ENCODE measurements around the gene SYNCRIP.

SYNCRIP gene

DNA sequence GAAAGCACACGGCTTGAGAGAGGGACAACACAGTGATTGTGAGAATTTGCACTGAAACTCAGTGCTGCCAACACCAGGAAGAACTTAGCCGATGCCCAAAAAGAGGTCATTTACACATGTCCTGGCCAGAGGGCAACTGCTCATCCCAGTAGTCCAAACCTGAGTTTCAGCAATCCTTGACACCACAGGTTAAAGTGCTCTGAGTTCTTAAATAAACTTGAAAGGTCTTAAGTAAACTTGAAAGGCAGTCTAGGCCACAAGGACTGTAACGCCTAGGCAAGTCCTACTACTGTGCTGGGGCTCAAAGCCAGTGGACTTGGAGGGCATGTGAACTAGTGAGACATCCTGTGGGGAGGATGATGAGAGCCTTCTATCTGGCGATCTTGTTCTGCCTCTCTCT lies 63.1 kb downstream of the SYNCRIP start:
- no peak for DNase-seq (ENCODE audit: low read depth in 1 of 2, low spot score in 1 of 2)
- H3K27ac ChIP-seq (replicated peaks) = no peak overlapping the region
- no peak for TF ChIP-seq SPI1 (IDR thresholded peaks at IDR 0.05; ENCODE audit: borderline replicate concordance, low read depth)
- no peak overlapping the region for H3K4me3 ChIP-seq (replicated peaks; ENCODE audit: insufficient read depth, low read length)
- H3K27me3 ChIP-seq (ENCODE audit: insufficient read depth, poor library complexity, severe bottlenecking) = no peaks in the 10 kb centered on the region

DNA sequence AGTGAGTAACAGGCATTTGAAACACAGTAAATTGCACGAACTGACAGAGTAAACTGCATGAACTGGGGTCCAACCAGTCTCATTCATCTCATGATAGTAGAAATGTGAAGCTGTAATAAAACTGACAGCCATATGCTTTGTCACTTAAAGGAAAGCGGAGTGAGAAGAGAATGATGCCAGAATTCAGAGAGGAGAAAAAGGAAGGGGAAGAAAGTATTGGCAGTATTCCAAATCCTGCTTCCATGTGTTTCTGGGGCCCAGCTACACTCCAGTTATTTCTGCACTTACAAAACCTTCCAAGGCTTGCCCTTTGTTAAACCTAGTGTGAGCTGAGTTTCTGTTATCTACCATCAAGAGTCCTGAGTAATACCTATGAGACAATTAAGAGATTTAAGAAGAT lies 66.2 kb downstream of the SYNCRIP start:
- Histone ChIP-seq H3K4me3 (replicated peaks; ENCODE audit: insufficient read depth, low read length) (no peak overlapping the region), H3K27me3 (ENCODE audit: insufficient read depth, poor library complexity, severe bottlenecking) (no peaks in the 10 kb centered on the region), H3K27ac (replicated peaks) (no peak overlapping the region)
- no peak for DNase-seq (ENCODE audit: low read depth in 1 of 2, low spot score in 1 of 2)
- TF ChIP-seq GABPA (IDR thresholded peaks at IDR 0.05; ENCODE audit: low read depth) (no peak), POLR2AphosphoS5 (IDR thresholded peaks at IDR 0.05; ENCODE audit: low read depth) (no peak)
- TF ChIP-seq, protein P1, sequence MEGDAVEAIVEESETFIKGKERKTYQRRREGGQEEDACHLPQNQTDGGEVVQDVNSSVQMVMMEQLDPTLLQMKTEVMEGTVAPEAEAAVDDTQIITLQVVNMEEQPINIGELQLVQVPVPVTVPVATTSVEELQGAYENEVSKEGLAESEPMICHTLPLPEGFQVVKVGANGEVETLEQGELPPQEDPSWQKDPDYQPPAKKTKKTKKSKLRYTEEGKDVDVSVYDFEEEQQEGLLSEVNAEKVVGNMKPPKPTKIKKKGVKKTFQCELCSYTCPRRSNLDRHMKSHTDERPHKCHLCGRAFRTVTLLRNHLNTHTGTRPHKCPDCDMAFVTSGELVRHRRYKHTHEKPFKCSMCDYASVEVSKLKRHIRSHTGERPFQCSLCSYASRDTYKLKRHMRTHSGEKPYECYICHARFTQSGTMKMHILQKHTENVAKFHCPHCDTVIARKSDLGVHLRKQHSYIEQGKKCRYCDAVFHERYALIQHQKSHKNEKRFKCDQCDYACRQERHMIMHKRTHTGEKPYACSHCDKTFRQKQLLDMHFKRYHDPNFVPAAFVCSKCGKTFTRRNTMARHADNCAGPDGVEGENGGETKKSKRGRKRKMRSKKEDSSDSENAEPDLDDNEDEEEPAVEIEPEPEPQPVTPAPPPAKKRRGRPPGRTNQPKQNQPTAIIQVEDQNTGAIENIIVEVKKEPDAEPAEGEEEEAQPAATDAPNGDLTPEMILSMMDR (IDR thresholded peaks at IDR 0.05; ENCODE audit: insufficient read depth, low read length) = no peak

DNA sequence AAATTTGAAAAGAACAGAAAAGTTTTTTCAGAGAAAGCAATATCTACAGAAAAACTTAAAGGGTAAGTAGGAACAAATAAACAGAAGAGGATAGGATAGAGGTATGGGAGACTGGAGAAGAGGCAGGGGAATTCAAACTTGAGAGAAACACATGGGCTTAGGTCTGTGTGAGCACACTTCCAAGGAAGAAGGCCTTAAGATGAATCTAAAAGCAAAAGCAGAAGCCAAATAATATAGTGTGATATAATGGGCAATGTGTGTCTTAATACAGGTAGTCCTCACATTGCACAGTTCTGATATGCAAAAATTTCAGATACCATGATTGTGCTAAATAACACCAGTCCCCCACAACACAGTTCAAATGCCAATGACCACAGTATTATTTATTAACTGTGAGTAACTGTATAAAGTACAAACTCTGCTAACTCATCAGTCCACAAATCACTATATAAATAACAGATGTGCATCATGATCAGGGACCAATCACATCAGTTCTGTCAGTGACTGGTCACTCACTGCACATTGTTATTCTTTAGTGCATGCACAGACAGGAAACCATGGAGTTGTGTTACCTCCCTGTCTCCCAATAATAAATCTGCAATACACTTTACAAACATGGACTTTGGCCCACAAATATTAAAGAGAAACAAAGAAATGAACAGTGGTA lies 67.6 kb downstream of the SYNCRIP start:
- Histone ChIP-seq H3K4me3 (replicated peaks; ENCODE audit: insufficient read depth, low read length) (no peak overlapping the region), H3K27ac (replicated peaks) (no peak overlapping the region), H3K27me3 (ENCODE audit: insufficient read depth, poor library complexity, severe bottlenecking) (no peaks in the 10 kb centered on the region)
- TF ChIP-seq POLR2AphosphoS5 (IDR thresholded peaks at IDR 0.05; ENCODE audit: low read depth) = no peak
- no peak for TF ChIP-seq SPI1 (IDR thresholded peaks at IDR 0.05; ENCODE audit: borderline replicate concordance, low read depth)
- TF ChIP-seq, protein P1 (IDR thresholded peaks at IDR 0.05; ENCODE audit: insufficient read depth, low read length) = no peak
- no peak for TF ChIP-seq GABPA (IDR thresholded peaks at IDR 0.05; ENCODE audit: low read depth)
- TF ChIP-seq, protein P2, sequence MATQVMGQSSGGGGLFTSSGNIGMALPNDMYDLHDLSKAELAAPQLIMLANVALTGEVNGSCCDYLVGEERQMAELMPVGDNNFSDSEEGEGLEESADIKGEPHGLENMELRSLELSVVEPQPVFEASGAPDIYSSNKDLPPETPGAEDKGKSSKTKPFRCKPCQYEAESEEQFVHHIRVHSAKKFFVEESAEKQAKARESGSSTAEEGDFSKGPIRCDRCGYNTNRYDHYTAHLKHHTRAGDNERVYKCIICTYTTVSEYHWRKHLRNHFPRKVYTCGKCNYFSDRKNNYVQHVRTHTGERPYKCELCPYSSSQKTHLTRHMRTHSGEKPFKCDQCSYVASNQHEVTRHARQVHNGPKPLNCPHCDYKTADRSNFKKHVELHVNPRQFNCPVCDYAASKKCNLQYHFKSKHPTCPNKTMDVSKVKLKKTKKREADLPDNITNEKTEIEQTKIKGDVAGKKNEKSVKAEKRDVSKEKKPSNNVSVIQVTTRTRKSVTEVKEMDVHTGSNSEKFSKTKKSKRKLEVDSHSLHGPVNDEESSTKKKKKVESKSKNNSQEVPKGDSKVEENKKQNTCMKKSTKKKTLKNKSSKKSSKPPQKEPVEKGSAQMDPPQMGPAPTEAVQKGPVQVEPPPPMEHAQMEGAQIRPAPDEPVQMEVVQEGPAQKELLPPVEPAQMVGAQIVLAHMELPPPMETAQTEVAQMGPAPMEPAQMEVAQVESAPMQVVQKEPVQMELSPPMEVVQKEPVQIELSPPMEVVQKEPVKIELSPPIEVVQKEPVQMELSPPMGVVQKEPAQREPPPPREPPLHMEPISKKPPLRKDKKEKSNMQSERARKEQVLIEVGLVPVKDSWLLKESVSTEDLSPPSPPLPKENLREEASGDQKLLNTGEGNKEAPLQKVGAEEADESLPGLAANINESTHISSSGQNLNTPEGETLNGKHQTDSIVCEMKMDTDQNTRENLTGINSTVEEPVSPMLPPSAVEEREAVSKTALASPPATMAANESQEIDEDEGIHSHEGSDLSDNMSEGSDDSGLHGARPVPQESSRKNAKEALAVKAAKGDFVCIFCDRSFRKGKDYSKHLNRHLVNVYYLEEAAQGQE (IDR thresholded peaks at IDR 0.05; ENCODE audit: insufficient replicate concordance, low read depth) = no peak
- no peak for DNase-seq (ENCODE audit: low read depth in 1 of 2, low spot score in 1 of 2)

DNA sequence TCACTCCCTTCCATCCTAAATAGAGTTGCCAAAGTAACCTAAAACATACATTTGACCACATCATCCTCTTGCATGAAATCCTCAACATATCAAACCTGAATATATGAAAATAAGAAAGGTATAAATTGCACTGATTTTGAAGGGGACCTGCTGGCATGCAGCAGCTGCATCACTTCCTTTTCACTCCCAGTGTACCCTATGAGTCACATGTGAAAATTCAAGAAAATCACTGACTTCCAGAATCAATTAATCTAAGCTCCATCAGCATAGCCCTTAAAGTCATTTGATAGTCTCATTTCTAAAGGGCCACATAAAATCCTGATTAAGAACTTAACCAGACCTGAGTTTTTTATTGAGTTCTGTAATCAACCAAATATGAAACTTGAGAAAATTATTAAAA lies 73.4 kb downstream of the SYNCRIP start:
- TF ChIP-seq, protein P2 (IDR thresholded peaks at IDR 0.05; ENCODE audit: insufficient replicate concordance, low read depth) = no peak
- TF ChIP-seq, protein P1 (IDR thresholded peaks at IDR 0.05; ENCODE audit: insufficient read depth, low read length) = no peak
- TF ChIP-seq POLR2AphosphoS5 (IDR thresholded peaks at IDR 0.05; ENCODE audit: low read depth) (no peak), SPI1 (IDR thresholded peaks at IDR 0.05; ENCODE audit: borderline replicate concordance, low read depth) (no peak), GABPA (IDR thresholded peaks at IDR 0.05; ENCODE audit: low read depth) (no peak)
- Histone ChIP-seq H3K27me3 (ENCODE audit: insufficient read depth, poor library complexity, severe bottlenecking) (no peaks in the 10 kb centered on the region), H3K4me3 (replicated peaks; ENCODE audit: insufficient read depth, low read length) (no peak overlapping the region), H3K27ac (replicated peaks) (no peak overlapping the region)
- DNase-seq (ENCODE audit: low read depth in 1 of 2, low spot score in 1 of 2) = no peak
